Naive thymus-derived CD4-positive, alpha-beta T cell (primary cell): ENCODE measurements around the gene LCLAT1. TPM values are rescaled to one million over a fixed set of nuclear protein-coding genes. Genes with fewer than 3 reads are reported as not detected.

Source experiments
- ATAC-seq: fragments of 150-1000 bp; cut with Tn5 transposase; 2 replicates; pipeline ENCODE4 v1.10.0; 2021; ENCODE audit warnings: mild to moderate bottlenecking, moderate library complexity
- CTCF ChIA-PET: fragments of 350-600 bp; sonication (Branson Sonifier 250); formaldehyde crosslinking; loops from one replicate; lab custom pipeline; 2021; ENCODE audit warnings: antibody characterized with exemption; lab: Charles Lee
- POLR2A ChIA-PET: fragments of 350-600 bp; sonication (Branson Sonifier 250); formaldehyde crosslinking; loops from one replicate; lab custom pipeline; 2021; ENCODE audit warnings: antibody characterized with exemption, inconsistent platforms; lab: Charles Lee
- DNase-seq, 9 donors: peaks; one replicate each; pipeline versions ENCODE4 v3.0.0 to v3.0.0-alpha.2; 2020 to 2022; ENCODE audit warnings: mixed read lengths in 1 of 9
- H3K27ac ChIP-seq: one replicate; pipeline ENCODE4 v1.7.0; 2013; ENCODE audit warnings: mild to moderate bottlenecking, low read depth, low read length, moderate library complexity
- H3K27me3 ChIP-seq, 2 donors: one replicate each; pipeline ENCODE4 v1.7.0; 2013; ENCODE audit warnings: low read length in 2 of 2, mild to moderate bottlenecking in 2 of 2, moderate library complexity in 2 of 2; ENCODE audit not compliant: control insufficient read depth in 2 of 2, insufficient read depth in 2 of 2
- H3K36me3 ChIP-seq, 3 experiments: 1 replicate in 2 of 3; 2 replicates in 1 of 3; pipeline ENCODE4 v1.7.0; 2013; ENCODE audit warnings: low read length in 3 of 3, mild to moderate bottlenecking in 3 of 3, moderate library complexity in 1 of 3; ENCODE audit not compliant: insufficient read depth in 3 of 3, control insufficient read depth in 2 of 3
- H3K4me1 ChIP-seq, 2 donors: one replicate each; pipeline ENCODE4 v1.7.0; 2013; ENCODE audit warnings: low read length in 2 of 2, mild to moderate bottlenecking in 2 of 2, moderate library complexity in 1 of 2; ENCODE audit not compliant: control insufficient read depth in 2 of 2, insufficient read depth in 2 of 2
- H3K4me3 ChIP-seq: 2 replicates; pipeline ENCODE4 v1.7.0; 2013; ENCODE audit warnings: mild to moderate bottlenecking, low read length
- H3K9me3 ChIP-seq, 3 experiments: 1 replicate in 2 of 3; 2 replicates in 1 of 3; pipeline ENCODE4 v1.7.0; 2013; ENCODE audit warnings: low read length in 3 of 3; ENCODE audit not compliant: control insufficient read depth in 2 of 3
- H3K27ac Mint-ChIP-seq, 9 donors: one replicate each; pipeline ENCODE4 v1.8.0; 2020 to 2022; ENCODE audit warnings: mixed read lengths in 9 of 9, mild to moderate bottlenecking in 8 of 9, moderate library complexity in 5 of 9, inconsistent platforms in 2 of 9
- H3K27me3 Mint-ChIP-seq, 5 donors: one replicate each; pipeline ENCODE4 v1.8.0; 2021 to 2022; ENCODE audit warnings: mixed read lengths in 5 of 5, mild to moderate bottlenecking in 1 of 5
- H3K36me3 Mint-ChIP-seq, 5 donors: one replicate each; pipeline ENCODE4 v1.8.0; 2020 to 2022; ENCODE audit warnings: mixed read lengths in 5 of 5, mild to moderate bottlenecking in 3 of 5, inconsistent platforms in 1 of 5
- H3K4me1 Mint-ChIP-seq, 7 donors: one replicate each; pipeline ENCODE4 v1.8.0; 2020 to 2022; ENCODE audit warnings: mixed read lengths in 7 of 7, mild to moderate bottlenecking in 3 of 7, inconsistent platforms in 1 of 7
- H3K4me3 Mint-ChIP-seq, 10 donors: one replicate each; pipeline ENCODE4 v1.8.0; 2020 to 2022; ENCODE audit warnings: mild to moderate bottlenecking in 10 of 10, mixed read lengths in 10 of 10, moderate library complexity in 6 of 10, inconsistent platforms in 2 of 10
- H3K9me3 Mint-ChIP-seq, 11 donors: one replicate each; pipeline ENCODE4 v1.8.0; 2020 to 2022; ENCODE audit warnings: mixed read lengths in 11 of 11, mild to moderate bottlenecking in 4 of 11, inconsistent platforms in 1 of 11, moderate library complexity in 1 of 11
- intact Hi-C, 2 donors: fragments of 100-400 bp; cut with micrococcal nuclease; formaldehyde crosslinking; loops; one replicate each; pipeline ENCODE4 v1.15.1; 2023
- polyA plus RNA-seq, 2 donors: library from polyadenylated mRNA; unstranded; fragments of 300-500 nt; fragmentation: Illumina TruSeq; gene quantifications; one replicate each; pipeline ENCODE4 v1.2.3, GENCODE V29; 2021
- total RNA-seq, 6 experiments: library from RNA in 5 of 6; stranded (reverse) in 5 of 6; gene quantifications; 1 replicate in 5 of 6; 2 replicates in 1 of 6; pipeline ENCODE4 v1.2.3 and lab custom pipeline; 2021 to 2026

Gene LCLAT1
- total and polyA plus RNA-seq, 7 experiments from 2014 or later: 16.2 to 37.6 (median 22.2) TPM

DNA sequence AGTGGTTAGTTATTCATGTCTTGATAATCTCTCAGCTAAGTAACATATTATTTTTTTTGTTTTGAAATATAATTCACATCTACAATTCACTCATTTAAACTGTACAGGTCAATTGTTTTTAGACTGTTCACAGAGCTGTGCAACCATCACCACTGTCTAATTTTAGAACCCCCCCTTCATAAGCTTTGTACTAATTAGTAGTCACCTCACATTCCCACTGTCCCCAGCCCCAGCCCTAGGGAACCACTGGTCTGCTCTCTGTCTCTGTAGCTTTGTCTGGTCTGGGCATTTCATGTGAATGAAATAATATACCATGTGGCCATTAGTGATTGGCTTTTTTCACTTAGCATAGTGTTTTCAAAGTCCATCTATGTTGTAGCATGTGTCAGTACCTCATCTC is 55.3 kb downstream of the LCLAT1 start:
- peaks cover 0 to 27% (median 5%) of the 10 kb centered on the region in 3 experiments for H3K9me3 ChIP-seq
- Mint-ChIP-seq H3K27me3 (no peaks in the 10 kb centered on the region), H3K27ac (peak overlapping the region in 8 of 9 donors; percentile 79 to 92 (median 85)), H3K9me3 (peaks cover 3 to 54% (median 20%) of the 10 kb centered on the region in 11 donors), H3K4me1 (peaks cover 22 to 46% (median 43%) of the 10 kb centered on the region in 7 donors), H3K36me3 (peaks cover 13 to 44% (median 39%) of the 10 kb centered on the region in 5 donors), H3K4me3 (peak overlapping the region in 2 of 10 donors; percentile 46 to 62)
- ChIA-PET POLR2A (interaction anchor here (1.2 kb wide), 1 partner anchor 267 kb away, joined by 5 read pairs; no protein-coding TSS in a partner anchor), CTCF (interaction anchor here (0.9 kb wide), 1 partner anchor 293 kb away, joined by 3 read pairs; no protein-coding TSS in a partner anchor)
- H3K27ac ChIP-seq: no peak overlapping the region
- H3K27me3 ChIP-seq: no peaks in the 10 kb centered on the region
- no peak for DNase-seq
- intact Hi-C loops: loop anchor here in 1 of 2 donors (2.0 kb wide), 2 partner anchors 14 to 204 kb away; no protein-coding TSS in a partner anchor
- peaks cover 18 to 28% of the 10 kb centered on the region in 2 donors for H3K4me1 ChIP-seq
- no peak for ATAC-seq
- H3K36me3 ChIP-seq: peaks cover 0 to 10% (median 0%) of the 10 kb centered on the region in 3 experiments
- H3K4me3 ChIP-seq: no peak overlapping the region

- H3K36me3 ChIP-seq: peaks cover 0 to 7% (median 0%) of the 10 kb centered on the region in 3 experiments
- H3K27ac ChIP-seq: peak overlapping the region; percentile 49
- Mint-ChIP-seq H3K36me3 (peaks cover 11 to 40% (median 36%) of the 10 kb centered on the region in 5 donors), H3K4me1 (peaks cover 22 to 51% (median 46%) of the 10 kb centered on the region in 7 donors), H3K9me3 (peaks cover 6 to 51% (median 18%) of the 10 kb centered on the region in 11 donors), H3K27ac (peak overlapping the region in 8 of 9 donors; percentile 79 to 92 (median 85)), H3K4me3 (peak overlapping the region in 9 of 10 donors; percentile 23 to 76 (median 65)), H3K27me3 (no peaks in the 10 kb centered on the region)
- peaks cover 0 to 20% (median 8%) of the 10 kb centered on the region in 3 experiments for H3K9me3 ChIP-seq
- POLR2A ChIA-PET: interaction anchor here (0.7 to 0.8 kb wide), 2 partner anchors 77 to 343 kb away, joined by 4 to 5 read pairs; no protein-coding TSS in a partner anchor
- intact Hi-C loops: loop anchor here in 1 of 2 donors (2.0 kb wide), 2 partner anchors 14 to 204 kb away; no protein-coding TSS in a partner anchor
- CTCF ChIA-PET: interaction anchor here (0.6 to 1.0 kb wide), 3 partner anchors 294 to 334 kb away, joined by 3 to 5 read pairs (median 3); no protein-coding TSS in a partner anchor
- ATAC-seq: peak; percentile 96
- no peak overlapping the region for H3K4me3 ChIP-seq
- H3K4me1 ChIP-seq: peaks cover 18 to 28% of the 10 kb centered on the region in 2 donors
- no peaks in the 10 kb centered on the region for H3K27me3 ChIP-seq
- peak in 6 of 9 donors; percentile 34 to 65 (median 54) for DNase-seq
Measured at GRCh38 chr2:30503007-30503694, 56.1 kb downstream of the LCLAT1 start.

DNA sequence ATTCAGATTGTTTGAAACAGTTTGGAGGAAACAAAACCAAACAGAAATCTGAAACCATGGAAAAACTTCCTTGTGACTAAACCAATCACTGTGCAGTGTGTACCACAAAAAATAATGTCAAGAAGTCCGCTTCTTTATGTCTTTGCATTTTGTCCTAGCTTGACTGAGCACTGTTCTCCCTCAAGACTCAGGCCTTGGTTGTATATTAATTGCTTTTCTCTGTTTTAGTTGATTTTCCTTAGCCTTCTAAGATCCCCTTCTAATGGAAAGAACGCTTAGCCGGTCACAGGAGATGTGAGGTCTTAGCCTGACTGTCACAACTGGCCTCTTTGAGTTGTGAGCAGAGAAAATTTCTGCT is 56.6 kb downstream of the LCLAT1 start:
- no peaks in the 10 kb centered on the region for H3K27me3 ChIP-seq
- Mint-ChIP-seq H3K4me3 (peak overlapping the region in 9 of 10 donors; percentile 23 to 76 (median 65)), H3K9me3 (peaks cover 2 to 50% (median 19%) of the 10 kb centered on the region in 11 donors), H3K36me3 (peaks cover 9 to 40% (median 30%) of the 10 kb centered on the region in 5 donors), H3K4me1 (peaks cover 22 to 55% (median 46%) of the 10 kb centered on the region in 7 donors), H3K27ac (peak overlapping the region in 8 of 9 donors; percentile 79 to 92 (median 84)), H3K27me3 (no peaks in the 10 kb centered on the region)
- ChIA-PET POLR2A (interaction anchor here (0.7 to 0.8 kb wide), 2 partner anchors 77 to 343 kb away, joined by 4 to 5 read pairs; no protein-coding TSS in a partner anchor), CTCF (interaction anchor here (0.6 to 1.0 kb wide), 3 partner anchors 281 to 335 kb away, joined by 3 to 5 read pairs (median 4); no protein-coding TSS in a partner anchor)
- no peak overlapping the region for H3K4me3 ChIP-seq
- DNase-seq: no peak
- intact Hi-C loops: loop anchor here in 1 of 2 donors (2.0 kb wide), 2 partner anchors 15 to 203 kb away; no protein-coding TSS in a partner anchor
- H3K36me3 ChIP-seq: peaks cover 0 to 6% (median 0%) of the 10 kb centered on the region in 3 experiments
- peaks cover 18 to 28% of the 10 kb centered on the region in 2 donors for H3K4me1 ChIP-seq
- ATAC-seq: peak; percentile 49
- H3K27ac ChIP-seq: peak overlapping the region; percentile 49
- H3K9me3 ChIP-seq: peaks cover 0 to 18% (median 8%) of the 10 kb centered on the region in 3 experiments

DNA sequence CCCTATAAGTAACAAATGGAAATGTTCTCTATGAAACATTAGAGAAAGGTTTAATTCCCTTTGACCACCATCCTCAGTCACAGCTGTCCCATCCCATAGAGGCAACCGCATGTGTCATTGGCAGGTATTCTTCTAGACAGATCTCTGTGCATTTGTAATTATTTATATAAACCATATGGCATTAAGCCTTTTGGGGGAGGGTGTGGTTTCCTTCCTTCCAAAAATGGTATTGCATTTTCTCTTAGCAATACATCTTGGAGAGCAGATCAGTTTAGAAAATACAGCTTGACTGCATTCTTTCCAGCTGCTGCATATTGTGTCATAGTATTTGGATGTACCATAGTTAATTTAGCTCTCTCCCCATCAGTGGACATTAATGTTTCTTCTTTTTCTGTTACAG is 57.7 kb downstream of the LCLAT1 start:
- CTCF ChIA-PET: interaction anchor here (1.0 kb wide), 1 partner anchor 266 kb away, joined by 3 read pairs; no protein-coding TSS in a partner anchor
- POLR2A ChIA-PET: interaction anchor here (0.6 to 0.9 kb wide), 3 partner anchors 10 to 518 kb away, joined by 3 to 4 read pairs (median 3); no protein-coding TSS in a partner anchor
- H3K4me1 Mint-ChIP-seq: peaks cover 22 to 64% (median 55%) of the 10 kb centered on the region in 7 donors

GRCh38 chr2:30505500-30506180 is 58.6 kb downstream of the LCLAT1 start:
- POLR2A ChIA-PET: interaction anchor here (0.6 to 0.9 kb wide), 2 partner anchors 18 to 1504 kb away, joined by 3 to 4 read pairs; no protein-coding TSS in a partner anchor
- H3K4me1 ChIP-seq: peaks cover 18 to 36% of the 10 kb centered on the region in 2 donors
- CTCF ChIA-PET: interaction anchor here (0.7 to 1.0 kb wide), 2 partner anchors 206 to 267 kb away, joined by 3 read pairs; no protein-coding TSS in a partner anchor
- H3K27ac ChIP-seq: no peak overlapping the region
- no peak overlapping the region for H3K4me3 ChIP-seq
- peaks cover 22 to 73% (median 64%) of the 10 kb centered on the region in 7 donors for H3K4me1 Mint-ChIP-seq
- H3K36me3 ChIP-seq: peaks cover 0 to 5% (median 0%) of the 10 kb centered on the region in 3 experiments
- peak overlapping the region in 3 of 9 donors; percentile 28 to 87 (median 68) for H3K27ac Mint-ChIP-seq
- H3K9me3 ChIP-seq: peaks cover 0 to 9% (median 8%) of the 10 kb centered on the region in 3 experiments
- ATAC-seq (no peak), DNase-seq (no peak)
- H3K36me3 Mint-ChIP-seq: peaks cover 9 to 34% (median 30%) of the 10 kb centered on the region in 5 donors
- peaks cover 0 to 32% (median 13%) of the 10 kb centered on the region in 11 donors for H3K9me3 Mint-ChIP-seq
- peak overlapping the region in 2 of 10 donors; percentile 9 to 69 for H3K4me3 Mint-ChIP-seq
- no peaks in the 10 kb centered on the region for H3K27me3 ChIP-seq
- H3K27me3 Mint-ChIP-seq: no peaks in the 10 kb centered on the region
- intact Hi-C loops: no loop called here

More for the DNA sequence above, 57.7 kb downstream of the LCLAT1 start:
- Mint-ChIP-seq H3K4me3 (peak overlapping the region in 6 of 10 donors; percentile 40 to 84 (median 63)), H3K27ac (peak overlapping the region in 8 of 9 donors; percentile 68 to 91 (median 80)), H3K9me3 (peaks cover 0 to 39% (median 13%) of the 10 kb centered on the region in 11 donors), H3K36me3 (peaks cover 9 to 35% (median 26%) of the 10 kb centered on the region in 5 donors), H3K27me3 (no peaks in the 10 kb centered on the region)
- H3K4me3 ChIP-seq: no peak overlapping the region
- no peak for ATAC-seq
- H3K27me3 ChIP-seq: no peaks in the 10 kb centered on the region
- intact Hi-C loops: no loop called here
- peaks cover 0 to 14% (median 8%) of the 10 kb centered on the region in 3 experiments for H3K9me3 ChIP-seq
- H3K4me1 ChIP-seq: peaks cover 18 to 30% of the 10 kb centered on the region in 2 donors
- no peak for DNase-seq
- no peak overlapping the region for H3K27ac ChIP-seq
- H3K36me3 ChIP-seq: peaks cover 0 to 6% (median 0%) of the 10 kb centered on the region in 3 experiments
